Activated T-cell treated with anti-CD3 and anti-CD28 coated beads for 1 hour (primary cell): ENCODE results near the gene NUTM1.
"Not testable (repeated sequence)": the region's sequence is repeated elsewhere in the genome, so short reads cannot be mapped to it uniquely, and the experiment has no call there.

ENCODE experiments used
- DNase-seq: peaks from one replicate; pipeline ENCODE4 v3.0.0-alpha.2; 2020; ENCODE audit warnings: low read depth

NUTM1 gene

DNA sequence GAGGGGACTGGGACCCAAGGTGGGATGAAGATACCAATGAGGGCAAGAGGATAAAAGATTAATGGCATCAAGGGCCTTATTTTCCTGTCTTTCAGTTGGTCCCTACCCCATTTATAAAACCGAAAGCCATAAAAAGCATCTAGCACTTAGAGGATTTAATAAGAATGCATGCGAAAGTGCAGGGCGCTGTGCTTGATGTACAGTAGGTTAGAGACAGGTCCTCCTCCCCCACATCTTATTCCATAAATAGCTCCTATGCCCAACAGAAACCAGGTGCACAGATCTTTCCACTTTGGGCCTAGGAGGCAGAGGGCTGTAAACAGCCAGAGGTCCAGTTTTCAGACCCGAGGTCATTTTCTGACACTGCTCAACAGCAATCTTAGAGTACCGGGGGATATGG is 22.7 kb downstream of the NUTM1 start:
- DNase-seq = no peak

DNA sequence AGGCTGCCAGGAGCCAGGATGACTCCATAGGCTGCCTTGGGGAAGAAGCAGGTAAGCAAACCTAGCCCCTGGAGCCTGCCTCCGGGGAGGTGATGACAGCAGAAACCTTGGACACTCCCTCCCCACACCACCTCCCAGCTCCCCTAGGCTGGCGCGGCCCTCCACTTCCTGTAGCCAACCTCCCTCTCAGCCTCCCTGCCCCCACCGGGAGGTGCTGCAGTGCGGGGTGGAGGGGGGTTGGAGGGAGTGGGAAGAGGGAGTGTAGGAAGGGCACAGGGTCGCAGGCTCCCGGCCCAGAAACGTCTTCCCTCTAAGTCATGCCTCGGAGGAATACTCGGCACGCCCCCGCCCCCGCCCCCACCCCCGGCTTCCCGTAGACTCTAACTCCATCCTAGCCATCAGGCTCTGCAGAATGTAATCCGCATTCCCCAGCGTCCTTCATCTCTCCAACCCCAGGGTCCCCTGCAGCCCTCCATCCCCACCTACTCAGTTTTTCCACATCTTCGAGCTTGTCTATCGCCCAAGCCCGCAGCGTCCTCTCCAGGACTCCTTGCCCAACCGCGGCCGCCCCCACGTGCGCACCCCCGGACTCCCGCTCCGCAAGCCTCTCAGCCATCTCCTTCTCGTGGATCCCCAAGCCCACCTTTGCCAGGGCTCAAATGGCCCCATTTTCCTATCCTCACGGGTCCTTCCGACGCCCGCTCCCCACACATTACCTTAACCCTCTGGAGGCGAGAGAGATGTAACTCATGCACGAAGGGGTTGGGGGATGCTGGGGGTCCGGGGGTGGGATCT is 23.4 kb downstream of the NUTM1 start:
- peak; percentile 28 for DNase-seq

DNA sequence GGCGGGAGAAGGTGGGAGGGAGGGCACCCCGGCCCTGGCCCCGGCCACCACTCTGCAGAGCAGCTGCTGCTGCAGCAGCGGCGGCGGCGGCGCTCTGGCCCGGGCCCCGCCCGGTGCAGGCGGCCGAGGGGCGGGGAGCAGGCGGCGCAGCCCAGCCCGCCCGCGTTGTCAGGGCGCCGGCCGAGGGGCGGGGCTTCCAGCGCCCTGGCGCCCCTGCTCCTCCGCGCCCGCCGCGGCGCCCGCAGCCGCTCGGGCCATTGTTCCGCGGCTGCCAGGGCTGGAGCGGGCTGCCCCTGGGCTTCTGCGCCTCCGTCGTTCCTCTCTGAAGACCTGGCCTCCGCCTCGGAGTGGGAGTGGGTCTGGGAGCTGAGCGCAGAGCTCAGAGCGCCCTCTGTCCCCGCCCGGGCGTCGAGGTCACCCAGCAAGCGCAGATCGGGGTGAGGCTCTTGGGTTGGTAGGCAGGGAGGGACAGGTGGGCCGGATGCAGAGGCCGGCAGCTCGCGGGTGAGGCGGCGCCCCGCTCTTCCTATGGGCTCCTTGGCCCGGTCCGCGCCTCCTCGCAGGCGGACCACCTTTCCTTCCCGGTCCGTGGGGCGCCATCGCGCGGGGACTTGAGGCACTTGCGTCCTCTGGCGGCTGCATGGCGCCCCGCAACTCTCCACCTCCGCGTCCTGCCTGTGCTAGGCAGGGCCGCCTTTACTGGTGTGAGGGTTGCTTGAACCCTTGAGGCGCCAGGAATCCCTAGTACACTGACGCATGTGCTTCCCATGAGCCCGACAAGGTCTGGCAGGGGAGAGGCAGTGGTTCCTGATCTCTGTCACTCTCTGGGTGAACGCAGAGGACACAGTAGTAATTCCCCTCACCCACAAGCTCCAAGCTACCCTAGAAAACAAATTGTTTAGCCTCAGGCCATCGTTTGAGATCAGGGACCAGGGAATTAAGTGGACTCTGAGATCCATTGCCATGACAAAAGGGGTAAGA is 24.3 kb downstream of the NUTM1 start, which contains the start of gene LPCAT4:
LPCAT4 (minus strand) TSS at position 96 of the 981 bp plus-strand sequence. CDS start 96 bp downstream, outside the sequence.
- peak; percentile 85 for DNase-seq

DNA sequence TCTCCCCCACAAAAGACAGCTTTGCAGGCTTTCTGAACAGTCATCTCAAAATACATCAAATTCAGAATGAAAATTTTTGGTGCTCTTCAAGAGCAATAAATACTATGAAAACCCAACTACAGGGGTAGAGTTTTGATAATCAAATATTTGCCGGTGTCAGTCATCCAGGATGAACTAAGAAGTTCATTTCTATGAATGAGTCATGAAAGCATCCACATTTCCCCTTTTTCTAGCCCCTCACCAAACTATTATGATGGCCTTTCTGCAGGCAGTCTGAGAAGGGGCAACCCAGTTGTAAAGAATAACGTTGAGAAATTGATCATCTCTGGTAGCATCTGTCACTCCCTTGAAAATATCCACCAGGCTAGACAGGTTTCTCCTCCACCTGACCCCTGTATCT is 27.0 kb downstream of the NUTM1 start:
- DNase-seq = no peak

DNA sequence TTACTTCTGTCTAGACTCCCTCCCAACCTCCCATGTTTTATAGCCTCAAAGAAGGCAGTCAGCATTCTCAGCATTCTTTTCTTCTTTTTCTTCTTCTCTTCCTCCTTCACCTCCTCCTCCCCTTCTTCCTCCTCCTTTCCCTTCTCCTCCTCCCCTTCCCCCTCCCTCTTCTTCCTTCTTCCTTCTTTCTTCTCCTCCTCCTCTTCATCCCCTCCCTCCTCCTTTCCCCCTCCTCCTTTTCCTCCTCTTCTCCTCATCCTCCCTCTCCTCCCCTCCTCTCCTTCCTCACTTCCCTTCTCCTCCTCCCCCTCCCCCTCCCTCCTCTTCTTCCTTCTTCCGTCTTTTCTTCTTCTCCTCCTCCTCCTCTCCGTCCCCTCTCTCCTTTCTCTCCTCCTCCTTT is 27.5 kb downstream of the NUTM1 start:
- DNase-seq = no peak

DNA sequence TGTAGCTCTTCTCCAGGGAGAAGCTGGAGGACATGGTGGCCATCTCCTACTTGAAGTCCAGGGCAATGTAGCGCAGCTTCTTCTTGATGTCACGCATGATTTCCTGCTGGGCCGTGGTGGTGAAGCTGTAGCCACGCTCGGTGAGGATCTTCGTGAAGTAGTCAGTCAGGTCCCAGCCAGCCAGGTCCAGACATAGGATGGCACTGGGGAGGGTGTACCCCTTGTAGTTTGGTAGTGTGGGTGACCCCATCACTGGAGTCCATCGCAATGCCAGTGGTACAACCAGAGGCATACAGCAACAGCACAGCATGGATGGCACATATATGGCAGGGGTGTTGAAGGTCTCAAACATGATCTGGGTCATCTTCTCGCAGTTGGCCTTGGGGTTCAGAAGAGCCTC is 30.8 kb downstream of the NUTM1 start:
- DNase-seq = no peak

DNA sequence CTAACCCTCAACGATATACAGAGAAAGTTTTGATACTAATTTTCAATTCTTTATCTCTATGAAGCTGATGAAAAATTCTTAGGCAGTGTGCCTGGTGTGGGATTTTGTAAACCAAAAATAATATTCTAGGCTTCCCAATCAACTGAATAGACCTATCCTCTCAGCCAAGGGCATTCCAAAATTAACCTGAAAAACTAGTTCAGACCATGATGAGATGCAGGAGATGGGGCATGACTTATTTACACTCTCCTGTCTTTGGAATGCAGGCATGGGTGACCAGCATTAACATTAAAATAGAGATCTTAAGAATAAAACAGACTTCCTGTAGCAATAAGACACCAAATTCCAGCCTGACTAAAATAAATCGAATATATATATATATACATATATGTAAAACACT is 31.7 kb downstream of the NUTM1 start:
- DNase-seq = no peak

DNA sequence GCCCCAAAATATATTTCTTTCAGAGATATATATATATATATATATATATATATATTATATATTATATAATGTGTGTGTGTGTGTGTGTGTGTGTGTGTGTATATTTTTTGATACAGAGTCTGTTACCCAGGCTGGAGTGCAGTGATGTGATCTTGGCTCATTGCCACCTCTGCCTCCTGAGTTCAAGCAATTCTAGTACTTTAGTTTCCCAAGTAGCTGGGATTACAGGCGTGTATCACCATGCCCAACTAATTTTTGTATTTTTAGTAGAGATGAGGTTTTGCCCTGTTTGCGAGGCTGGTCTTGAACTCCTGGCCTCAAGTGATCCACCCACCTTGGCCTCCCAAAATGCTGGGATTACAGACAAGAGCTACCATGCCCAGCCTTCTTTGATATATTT is 32.4 kb downstream of the NUTM1 start:
- DNase-seq = not testable (repeated sequence)

DNA sequence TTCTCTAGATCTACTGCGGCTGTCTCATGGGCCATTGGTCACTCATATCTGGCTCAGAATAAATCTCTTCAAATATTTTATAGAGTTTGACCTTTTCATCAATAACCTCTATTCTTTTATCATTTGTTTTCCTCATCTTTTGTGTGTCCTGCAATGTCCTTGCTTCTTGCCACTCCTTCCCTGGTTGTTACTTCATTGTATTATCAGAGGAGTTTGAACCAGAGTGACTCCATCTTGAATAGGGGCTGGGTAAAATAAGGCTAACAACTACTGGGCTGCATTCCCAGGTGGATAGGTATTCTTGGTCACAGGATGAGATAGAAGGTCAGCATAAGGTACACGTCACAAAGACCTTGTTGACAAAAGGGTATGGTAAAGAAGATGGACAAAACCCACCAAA is 33.7 kb downstream of the NUTM1 start:
- no peak for DNase-seq

DNA sequence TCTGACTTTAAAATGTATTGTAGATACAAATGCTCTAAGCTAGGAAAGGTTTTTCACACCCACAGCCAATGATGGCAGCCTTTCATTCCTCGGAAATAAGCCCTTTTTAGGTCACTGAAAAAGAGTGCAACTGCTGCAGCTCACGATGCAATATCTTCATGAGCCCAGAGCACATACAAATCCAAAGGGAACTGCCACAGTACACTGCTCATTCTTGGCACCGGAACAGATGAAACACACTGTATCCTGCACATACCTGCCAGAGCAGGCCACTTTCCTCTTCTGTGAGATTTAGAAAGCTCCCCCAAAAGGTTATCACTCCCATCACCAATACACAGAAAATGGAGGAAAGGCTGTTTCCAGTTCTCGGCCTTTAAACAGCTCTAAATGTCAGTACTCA is 37.4 kb downstream of the NUTM1 start:
- DNase-seq = not testable (repeated sequence)

DNA sequence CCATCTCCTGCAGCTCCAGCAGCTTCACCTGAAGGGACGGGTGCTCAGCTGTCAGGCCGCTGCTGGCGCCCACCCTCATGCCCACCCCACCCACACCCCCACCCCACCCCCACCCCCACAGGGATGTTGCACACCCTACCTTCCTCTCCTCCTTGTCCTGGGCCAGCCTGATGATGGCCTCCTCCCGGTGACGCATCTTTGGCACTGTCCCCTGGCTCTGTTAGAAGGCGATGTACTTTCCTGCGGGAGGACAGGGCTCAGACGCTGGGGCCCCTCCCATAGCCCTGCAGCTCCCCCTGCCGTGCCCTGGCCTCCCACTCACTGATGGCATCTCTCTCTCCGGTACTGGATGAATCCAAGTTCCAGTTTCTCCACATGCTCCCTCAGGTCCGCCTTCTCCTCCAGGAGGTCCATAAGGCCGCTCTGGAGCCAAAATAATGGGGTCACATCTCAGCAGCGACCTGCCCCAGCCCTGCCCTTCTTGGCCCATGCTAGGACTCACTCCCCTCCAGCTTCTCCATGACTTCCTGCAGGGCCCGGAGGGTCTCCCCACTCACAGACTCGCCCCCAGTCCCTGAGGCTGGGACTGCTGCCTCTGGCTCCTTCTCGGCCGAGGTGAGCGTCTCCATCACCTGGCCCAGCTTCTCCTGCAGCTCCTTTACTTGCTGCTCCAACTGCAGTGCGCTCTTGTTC is 38.9 kb downstream of the NUTM1 start:
- DNase-seq = not testable (repeated sequence)

DNA sequence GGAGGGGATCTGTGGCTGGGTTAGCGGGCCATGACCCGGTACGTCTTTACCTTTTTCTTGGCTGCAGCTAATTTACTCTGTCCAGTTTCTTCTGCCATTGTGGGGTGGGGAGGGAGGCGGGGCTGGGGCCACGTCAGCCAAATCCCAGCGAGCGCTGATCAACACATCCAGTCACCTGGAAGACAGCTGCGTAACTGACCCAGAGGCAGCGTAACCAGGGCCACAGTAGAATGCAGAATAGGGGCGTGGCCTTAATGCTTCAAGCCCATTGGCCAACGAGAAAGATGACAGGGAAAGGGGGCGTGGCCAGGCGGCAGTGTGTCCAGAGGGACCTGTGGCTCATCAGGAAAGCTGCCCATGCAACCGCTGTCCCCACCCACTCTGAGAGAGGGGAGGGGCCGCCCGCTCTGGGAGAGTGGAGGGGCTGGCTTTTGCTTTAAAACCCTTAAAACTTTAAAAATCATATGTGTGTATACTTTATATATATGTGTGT is 46.5 kb downstream of the NUTM1 start:
- DNase-seq = not testable (repeated sequence)

DNA sequence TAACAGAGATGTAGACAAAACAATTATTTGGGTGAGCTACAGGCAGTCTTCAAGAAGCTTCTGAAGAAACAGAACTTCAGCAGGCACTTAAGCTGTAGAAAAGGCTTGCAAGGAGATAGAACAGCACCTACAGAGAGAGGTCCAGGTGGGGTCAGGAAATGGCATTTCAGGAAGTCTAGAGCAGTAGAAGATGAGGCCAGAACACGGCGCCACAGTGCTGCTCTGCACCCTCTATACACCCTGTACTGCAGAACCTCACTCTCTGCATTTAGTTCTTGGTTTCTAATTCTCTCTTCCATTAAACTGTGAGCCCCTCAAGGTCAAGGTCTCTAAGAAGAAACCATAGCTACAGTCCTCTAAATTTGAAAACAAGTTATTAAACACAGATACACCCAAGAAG is 49.9 kb downstream of the NUTM1 start:
- DNase-seq = not testable (repeated sequence)

DNA sequence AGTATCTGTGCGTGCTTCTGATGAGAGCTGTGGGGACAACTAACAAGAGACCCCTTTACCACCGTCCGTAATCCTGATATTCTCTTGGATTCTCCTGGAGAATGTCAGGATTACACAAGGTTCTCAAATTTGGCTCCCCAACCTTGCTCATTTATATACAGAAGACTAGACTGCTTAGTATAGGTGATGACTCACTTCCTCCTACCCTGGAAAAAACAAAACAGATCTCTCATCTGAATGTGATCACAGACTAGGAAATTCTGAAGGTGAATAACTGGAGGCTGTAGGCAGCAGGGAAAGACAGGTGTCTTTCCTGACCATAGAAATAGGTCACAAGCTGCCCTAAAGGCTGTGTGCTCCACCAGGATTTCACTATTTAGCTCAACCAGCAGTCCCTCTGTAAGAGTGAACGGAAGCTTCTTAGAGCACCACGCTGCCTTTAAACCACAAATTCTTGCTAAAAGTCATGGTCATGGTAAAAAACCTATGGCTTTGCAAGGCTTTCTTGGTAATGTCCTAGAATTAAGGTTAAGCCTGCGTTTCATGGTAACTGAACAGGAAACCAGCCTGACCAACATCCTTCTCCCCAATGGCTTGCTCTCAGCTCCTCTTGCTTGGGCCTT is 54.6 kb downstream of the NUTM1 start:
- not testable (repeated sequence) for DNase-seq

DNA sequence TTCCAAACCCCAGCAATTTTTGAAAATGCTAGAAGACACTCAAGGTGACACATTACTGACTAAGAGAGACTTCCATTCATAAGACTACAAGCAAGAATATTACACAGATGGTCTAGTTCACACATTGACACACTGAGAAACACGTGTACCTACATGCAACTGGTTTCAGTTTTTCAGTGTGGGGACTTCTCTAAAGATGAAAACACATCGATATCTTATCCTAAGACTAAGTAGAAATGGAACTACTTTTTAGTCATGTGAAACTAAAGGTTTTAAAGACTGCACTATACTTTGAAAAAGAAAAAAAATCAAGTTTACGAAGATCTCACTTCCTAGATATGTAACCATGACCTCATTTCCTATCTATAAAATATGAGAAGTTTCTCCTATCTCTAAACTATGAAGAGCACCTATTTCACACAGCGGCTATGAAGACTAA is 60.1 kb downstream of the NUTM1 start:
- not testable (repeated sequence) for DNase-seq

DNA sequence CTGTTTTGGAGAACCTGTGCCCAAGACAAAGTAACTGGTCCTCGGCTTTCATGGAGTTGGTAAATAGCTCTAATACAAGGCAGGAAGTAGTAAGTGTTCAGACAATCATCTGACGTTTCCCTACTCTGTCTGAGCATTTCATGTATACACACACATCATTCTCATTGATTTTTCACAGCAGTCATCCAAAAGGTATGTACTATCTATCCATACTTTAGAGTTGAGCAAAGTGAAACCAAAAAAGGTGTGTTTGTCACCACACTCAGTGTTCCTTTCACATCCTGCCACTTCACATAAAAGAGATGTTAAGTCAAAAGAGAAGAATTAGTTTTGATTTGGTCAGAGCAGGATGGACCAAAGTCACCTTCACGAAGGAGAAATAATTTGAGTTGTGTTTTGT is 60.8 kb downstream of the NUTM1 start:
- not testable (repeated sequence) for DNase-seq
